Epithelial cell of proximal tubule (primary cell): ENCODE measurements around the gene SPAG5. TPM values are rescaled to one million over a fixed set of nuclear protein-coding genes. Genes with fewer than 3 reads are reported as not detected.

ENCODE experiments used
- DNase-seq: peaks from one replicate; pipeline ENCODE4 v3.0.0-alpha.2; 2011; ENCODE audit warnings: low read depth
- H3K4me3 ChIP-seq: 2 replicates; pipeline ENCODE4 v1.5.1; 2011; ENCODE audit warnings: low read depth, mild to moderate bottlenecking, low read length
- CTCF ChIP-seq: conservative IDR thresholded peaks from 2 replicates; pipeline ENCODE4 v1.5.1; 2012; ENCODE audit warnings: low read depth, mild to moderate bottlenecking, low read length
- total RNA-seq: library from RNA; depleted of rRNA; stranded (reverse); fragments of >200 nt; gene quantifications from 2 replicates; pipeline ENCODE4 v1.2.3, GENCODE V29; 2015

The SPAG5 gene
- total RNA-seq, 1 donor from 2014 or later, result 104 TPM

DNA sequence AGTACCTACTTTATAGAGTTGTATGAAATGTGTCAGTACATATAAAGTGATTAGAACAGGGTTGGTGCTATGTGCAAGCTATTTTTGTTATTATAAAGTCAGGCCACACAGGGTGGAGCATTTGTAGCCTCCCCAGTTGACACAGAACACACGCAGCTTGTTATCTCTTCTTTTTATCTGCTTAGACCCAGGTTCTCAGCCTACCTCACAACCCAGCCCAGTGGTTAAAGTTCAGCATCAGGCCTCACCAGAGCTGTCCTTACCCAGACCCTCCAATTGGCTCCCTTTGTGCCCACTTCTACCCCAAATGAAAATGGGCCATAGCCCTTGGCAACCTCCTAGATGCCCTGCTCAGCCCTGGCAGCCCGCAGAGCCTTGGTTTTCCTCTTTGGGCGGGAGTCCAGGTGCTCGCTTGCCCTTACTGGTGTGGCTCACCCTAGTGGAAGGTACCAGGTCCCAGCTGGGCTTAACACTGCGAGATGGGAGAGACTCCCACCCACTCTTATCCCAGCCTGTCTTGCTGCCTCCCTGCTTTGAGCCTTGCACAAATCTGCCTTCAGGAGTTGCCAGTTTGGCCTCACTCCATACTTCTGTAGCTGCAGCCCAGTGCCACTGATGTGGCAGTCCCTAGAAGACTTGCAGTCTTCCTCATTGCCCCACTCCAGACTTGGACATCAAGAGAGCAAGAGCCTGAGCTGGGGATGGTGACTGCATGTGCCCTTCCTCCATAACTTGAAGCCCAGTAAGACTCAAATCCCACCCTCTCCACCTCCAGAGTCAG is 26.4 kb downstream of the SPAG5 start:
- peak overlapping the region; percentile 99 for H3K4me3 ChIP-seq
- no peak for DNase-seq
- no peak for TF ChIP-seq CTCF

- DNase-seq, result peak; percentile 36
- peak within 1 kb of the TSS; percentile 99 for H3K4me3 ChIP-seq
- TF ChIP-seq CTCF, result no peak
Observed at GRCh38 chr17:28571361-28572122, 27.3 kb downstream of the SPAG5 start, which contains the start of gene PIGS. Gene PIGS, minus strand, starts transcription at chr17:28571524. Its CDS starts 28 bp downstream, at chr17:28571496.

- DNase-seq, result no peak
- no peak for TF ChIP-seq CTCF
- H3K4me3 ChIP-seq, result peak overlapping the region; percentile 99
Observed at GRCh38 chr17:28570716-28571360, 28.0 kb downstream of the SPAG5 start.

DNA sequence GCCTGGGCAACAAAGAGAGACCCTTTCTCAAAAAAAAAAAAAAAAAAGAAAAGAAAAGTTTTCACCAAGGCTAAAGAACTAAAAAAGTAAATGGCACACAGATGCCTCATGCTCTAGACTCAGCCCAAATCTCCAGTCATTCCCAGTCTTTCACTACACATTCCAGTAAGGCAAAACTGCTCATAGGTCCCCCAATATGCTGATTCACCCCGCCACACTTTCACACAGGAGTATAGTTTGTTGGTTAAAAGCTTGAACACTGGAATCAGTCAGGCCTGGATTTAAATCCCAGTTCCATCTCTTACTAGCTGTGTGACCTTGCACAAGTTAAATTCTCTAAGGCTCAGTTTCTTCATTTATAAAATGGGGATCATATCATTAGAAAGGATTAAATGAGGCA is 29.4 kb downstream of the SPAG5 start:
- H3K4me3 ChIP-seq, result no peak overlapping the region
- no peak for TF ChIP-seq CTCF
- no peak for DNase-seq

GRCh38 chr17:28567604-28568003 is 31.2 kb downstream of the SPAG5 start:
- no peak for TF ChIP-seq CTCF
- no peak for DNase-seq
- H3K4me3 ChIP-seq, result no peak overlapping the region

DNA sequence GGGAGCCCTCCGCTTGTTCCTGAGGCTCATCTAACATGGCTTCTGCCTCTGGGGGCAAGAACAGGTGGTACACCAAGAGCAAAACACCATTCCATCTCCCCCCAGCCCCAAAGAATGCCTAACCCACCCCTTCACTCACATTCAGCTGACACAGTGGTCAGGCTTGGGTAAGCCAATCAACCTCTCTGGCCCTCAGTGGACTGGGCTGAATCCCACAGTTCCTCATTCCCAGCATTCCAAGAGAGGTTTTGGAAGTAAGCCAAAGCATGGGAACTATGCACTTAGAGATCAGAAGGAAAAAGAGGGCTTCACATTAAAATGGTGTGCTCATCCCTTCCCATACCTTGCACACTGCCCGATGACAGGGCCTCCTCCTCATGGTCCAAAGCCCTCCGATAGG is 35.4 kb downstream of the SPAG5 start:
- TF ChIP-seq CTCF, result no peak
- DNase-seq, result peak; percentile 84
- no peak overlapping the region for H3K4me3 ChIP-seq
